ENCODE data around the gene TAC4.

Gene TAC4

GRCh38 chr17:49861150-49861884 lies 13.4 kb upstream of the TAC4 start:
- DNase-seq (ENCODE audit: insufficient read length, low spot score) = peak; percentile 76
- no peak for TF ChIP-seq POLR2A (IDR thresholded peaks at IDR 0.05; ENCODE audit: low read depth, low read length)
- peak; percentile 53 for FAIRE-seq

- no peak for TF ChIP-seq POLR2A (IDR thresholded peaks at IDR 0.05; ENCODE audit: low read depth, low read length)
- FAIRE-seq = no peak
- DNase-seq (ENCODE audit: insufficient read length, low spot score) = peak; percentile 53
Observed at GRCh38 chr17:49859991-49860953, 12.4 kb upstream of the TAC4 start.

- no peak for DNase-seq (ENCODE audit: insufficient read length, low spot score)
- no peak for FAIRE-seq
- no peak for TF ChIP-seq POLR2A (IDR thresholded peaks at IDR 0.05; ENCODE audit: low read depth, low read length)
Observed at GRCh38 chr17:49858796-49859195, 10.9 kb upstream of the TAC4 start.

GRCh38 chr17:49854126-49854525 lies 6.3 kb upstream of the TAC4 start:
- DNase-seq (ENCODE audit: insufficient read length, low spot score) (no peak), FAIRE-seq (no peak)
- no peak for TF ChIP-seq POLR2A (IDR thresholded peaks at IDR 0.05; ENCODE audit: low read depth, low read length)

GRCh38 chr17:49853470-49854015 lies 5.7 kb upstream of the TAC4 start:
- no peak for DNase-seq (ENCODE audit: insufficient read length, low spot score)
- TF ChIP-seq POLR2A (IDR thresholded peaks at IDR 0.05; ENCODE audit: low read depth, low read length) = no peak
- FAIRE-seq = no peak

GRCh38 chr17:49851387-49852291 lies 3.8 kb upstream of the TAC4 start:
- 0 out of 2 replicates have a peak, but pooled peaks have one; percentile 16 for TF ChIP-seq POLR2A (IDR thresholded peaks at IDR 0.05; ENCODE audit: low read depth, low read length)
- FAIRE-seq (no peak), DNase-seq (ENCODE audit: insufficient read length, low spot score) (peak; percentile 85)

GRCh38 chr17:49850772-49851386 lies 3.0 kb upstream of the TAC4 start:
- peak; percentile 24; the same call in 1 of the 2 replicates for TF ChIP-seq POLR2A (IDR thresholded peaks at IDR 0.05; ENCODE audit: low read depth, low read length)
- no peak for FAIRE-seq
- peak; percentile 47 for DNase-seq (ENCODE audit: insufficient read length, low spot score)

GRCh38 chr17:49850218-49850610 lies 2.3 kb upstream of the TAC4 start:
- TF ChIP-seq POLR2A (IDR thresholded peaks at IDR 0.05; ENCODE audit: low read depth, low read length) = no peak
- FAIRE-seq (no peak), DNase-seq (ENCODE audit: insufficient read length, low spot score) (no peak)

GRCh38 chr17:49848739-49849138 lies 870 bp upstream of the TAC4 start:
- no peak for DNase-seq (ENCODE audit: insufficient read length, low spot score)
- no peak for FAIRE-seq
- TF ChIP-seq POLR2A (IDR thresholded peaks at IDR 0.05; ENCODE audit: low read depth, low read length) = no peak

- TF ChIP-seq POLR2A (IDR thresholded peaks at IDR 0.05; ENCODE audit: low read depth, low read length) = no peak
- no peak for FAIRE-seq
- no peak for DNase-seq (ENCODE audit: insufficient read length, low spot score)
Observed at GRCh38 chr17:49846938-49847712, 744 bp downstream of the TAC4 start.

GRCh38 chr17:49845321-49845720 lies 2.5 kb downstream of the TAC4 start:
- no peak for TF ChIP-seq POLR2A (IDR thresholded peaks at IDR 0.05; ENCODE audit: low read depth, low read length)
- FAIRE-seq = no peak
- no peak for DNase-seq (ENCODE audit: insufficient read length, low spot score)

GRCh38 chr17:49843774-49844350 lies 4.0 kb downstream of the TAC4 start:
- TF ChIP-seq POLR2A (IDR thresholded peaks at IDR 0.05; ENCODE audit: low read depth, low read length) = no peak
- FAIRE-seq = no peak
- peak; percentile 66 for DNase-seq (ENCODE audit: insufficient read length, low spot score)

All from H54 (cell line).